22Rv1 (cell line): Measurements from ENCODE around the gene UBR2.

ENCODE experiments used
- CTCF ChIP-seq: fragments of 450-650 bp; IDR thresholded peaks from 2 replicates; pipeline ENCODE4 v1.5.1; 2017; ENCODE audit warnings: mild to moderate bottlenecking
- ZFX ChIP-seq: fragments of 450-650 bp; IDR thresholded peaks from 2 replicates; pipeline ENCODE4 v1.6.1; 2017; ENCODE audit warnings: antibody characterized with exemption, borderline replicate concordance

- TF ChIP-seq CTCF (no peak), ZFX (no peak)
Observed at GRCh38 chr6:42545226-42545773, 18.5 kb upstream of the UBR2 start.
